ENCODE data around the gene DGKH.

DGKH gene

DNA sequence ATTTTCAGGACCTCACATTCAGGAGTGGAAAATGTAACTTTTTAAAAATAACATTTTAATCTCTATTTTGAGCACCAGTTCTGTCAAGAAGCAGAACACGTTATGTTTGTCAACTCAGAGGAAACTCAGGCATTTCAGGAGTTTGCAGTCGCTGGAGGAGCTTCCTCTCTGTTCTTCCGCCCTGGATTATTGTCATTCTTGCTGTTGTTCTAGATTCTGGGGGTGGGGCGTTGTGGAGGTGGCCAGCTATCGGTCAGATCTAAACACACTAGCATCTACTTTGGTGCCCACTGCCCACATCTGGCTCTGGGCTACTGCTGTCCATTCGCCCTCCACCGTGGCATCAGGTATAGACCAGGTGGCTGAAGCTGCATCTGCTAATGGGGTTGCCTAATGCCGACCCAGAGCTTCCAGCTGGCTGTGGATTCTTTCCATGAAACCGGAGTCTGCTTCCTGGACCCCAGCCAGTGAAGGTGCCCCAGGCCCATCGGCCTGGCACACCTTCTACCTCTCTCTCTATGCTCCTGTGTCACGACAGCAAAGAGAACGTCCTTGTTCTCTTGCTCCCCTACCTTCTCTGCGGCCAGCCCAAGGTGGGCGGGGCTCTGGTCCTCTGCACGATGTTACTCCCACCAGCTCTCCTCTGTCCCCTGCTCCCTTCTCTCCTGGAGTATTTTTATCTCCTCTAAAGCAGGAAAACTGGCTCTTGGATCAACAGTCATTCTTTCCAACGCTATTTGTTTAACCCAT lies 36.7 kb upstream of the DGKH start:
- H3K4me3 ChIP-seq (replicated peaks; ENCODE audit: low read depth, low read length), result no peak overlapping the region
- DNase-seq (ENCODE audit: extremely low read depth, low read depth), result no peak
- no peak for TF ChIP-seq CTCF (IDR thresholded peaks at IDR 0.05; ENCODE audit: low read depth, low read length, missing control alignments)

DNA sequence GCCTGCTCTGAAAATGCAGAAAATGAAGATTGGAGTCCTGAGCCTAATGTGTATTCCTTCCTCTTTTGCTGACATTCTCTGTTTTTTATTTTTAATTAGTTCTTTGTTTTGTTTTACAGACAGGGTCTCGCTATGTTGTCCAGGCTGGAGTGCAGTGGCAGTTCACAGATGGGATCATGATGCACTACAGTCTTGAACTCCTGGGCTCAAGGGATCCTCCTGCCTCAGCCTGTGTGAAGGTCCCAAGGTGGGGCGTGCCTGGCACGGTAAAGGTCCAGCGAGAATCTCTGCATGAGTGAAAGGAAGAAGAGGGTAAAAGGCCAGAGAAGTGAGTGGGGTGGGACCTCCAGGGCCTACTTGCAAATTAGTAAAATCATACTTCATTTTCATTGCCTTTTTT lies 34.3 kb upstream of the DGKH start:
- no peak overlapping the region for H3K4me3 ChIP-seq (replicated peaks; ENCODE audit: low read depth, low read length)
- DNase-seq (ENCODE audit: extremely low read depth, low read depth), result no peak
- TF ChIP-seq CTCF (IDR thresholded peaks at IDR 0.05; ENCODE audit: low read depth, low read length, missing control alignments), result no peak

GRCh38 chr13:42017264-42017663 lies 31.2 kb upstream of the DGKH start:
- no peak overlapping the region for H3K4me3 ChIP-seq (replicated peaks; ENCODE audit: low read depth, low read length)
- no peak for TF ChIP-seq CTCF (IDR thresholded peaks at IDR 0.05; ENCODE audit: low read depth, low read length, missing control alignments)
- no peak for DNase-seq (ENCODE audit: extremely low read depth, low read depth)

- H3K4me3 ChIP-seq (replicated peaks; ENCODE audit: low read depth, low read length), result no peak overlapping the region
- TF ChIP-seq CTCF (IDR thresholded peaks at IDR 0.05; ENCODE audit: low read depth, low read length, missing control alignments), result no peak
- no peak for DNase-seq (ENCODE audit: extremely low read depth, low read depth)
These were observed 26.6 kb upstream of the DGKH start for GRCh38 chr13:42021851-42022250.

DNA sequence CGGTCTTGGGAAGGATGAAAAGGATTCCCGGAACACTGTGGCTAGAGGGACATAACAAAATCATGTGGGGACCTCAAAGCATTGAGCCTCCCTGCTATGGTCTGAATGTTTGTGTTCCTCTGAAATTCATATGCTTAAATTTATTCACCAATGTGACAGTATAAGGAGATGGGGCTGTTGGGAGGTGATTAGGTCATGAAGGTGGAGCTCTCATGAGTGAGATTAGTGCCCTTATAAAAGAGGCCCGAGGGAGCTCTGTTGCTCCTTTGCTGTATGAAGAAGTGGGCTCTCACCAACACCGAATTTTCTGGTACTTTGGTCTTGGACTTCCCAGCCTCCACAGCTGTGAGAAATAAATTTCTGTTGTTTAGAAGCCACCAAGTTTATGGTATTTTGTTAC lies 26.1 kb upstream of the DGKH start:
- DNase-seq (ENCODE audit: extremely low read depth, low read depth), result no peak
- no peak overlapping the region for H3K4me3 ChIP-seq (replicated peaks; ENCODE audit: low read depth, low read length)
- no peak for TF ChIP-seq CTCF (IDR thresholded peaks at IDR 0.05; ENCODE audit: low read depth, low read length, missing control alignments)

DNA sequence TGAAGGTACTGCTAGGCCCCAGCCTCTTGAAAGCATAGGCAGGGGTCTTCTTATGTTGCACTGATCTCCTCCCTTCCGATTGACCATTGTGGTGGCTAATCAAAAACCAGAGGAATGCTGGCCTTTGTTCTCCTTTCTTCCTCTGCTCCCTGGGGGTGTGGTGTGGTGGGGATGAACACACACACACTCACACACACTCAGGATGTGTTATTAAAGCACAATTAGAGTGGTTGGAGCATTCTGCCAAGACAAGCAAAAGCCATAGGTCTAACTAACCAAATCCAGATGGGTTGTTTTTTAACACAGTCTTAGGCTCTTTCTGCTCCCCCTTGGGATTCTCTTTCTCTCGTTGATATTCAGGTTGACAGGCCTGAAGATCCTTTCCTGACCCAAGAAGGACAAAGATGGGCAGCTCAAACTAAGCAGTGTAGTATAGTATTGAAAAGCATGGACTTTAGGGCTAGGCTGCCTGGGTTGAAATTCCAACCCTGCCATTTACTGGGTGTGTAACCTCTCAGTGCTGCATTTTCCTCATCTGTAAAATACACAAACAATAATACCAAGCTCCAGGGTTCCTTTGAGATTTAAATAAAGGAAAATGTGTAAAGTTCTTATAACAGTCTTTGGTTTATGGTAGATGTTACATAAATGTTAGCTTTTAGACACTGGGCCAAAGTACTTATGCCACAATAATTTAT lies 25.5 kb upstream of the DGKH start:
- H3K4me3 ChIP-seq (replicated peaks; ENCODE audit: low read depth, low read length), result no peak overlapping the region
- no peak for TF ChIP-seq CTCF (IDR thresholded peaks at IDR 0.05; ENCODE audit: low read depth, low read length, missing control alignments)
- no peak for DNase-seq (ENCODE audit: extremely low read depth, low read depth)
